ENCODE data around the gene PCID2. TPM values are rescaled to one million over a fixed set of nuclear protein-coding genes. Genes with fewer than 3 reads are reported as not detected.

The PCID2 gene
- total and polyA plus RNA-seq, 2 of the 13 experiments (the other 11 are each of a cell fraction or from before 2014, with no cell fraction given): 65.0 to 111 TPM

DNA sequence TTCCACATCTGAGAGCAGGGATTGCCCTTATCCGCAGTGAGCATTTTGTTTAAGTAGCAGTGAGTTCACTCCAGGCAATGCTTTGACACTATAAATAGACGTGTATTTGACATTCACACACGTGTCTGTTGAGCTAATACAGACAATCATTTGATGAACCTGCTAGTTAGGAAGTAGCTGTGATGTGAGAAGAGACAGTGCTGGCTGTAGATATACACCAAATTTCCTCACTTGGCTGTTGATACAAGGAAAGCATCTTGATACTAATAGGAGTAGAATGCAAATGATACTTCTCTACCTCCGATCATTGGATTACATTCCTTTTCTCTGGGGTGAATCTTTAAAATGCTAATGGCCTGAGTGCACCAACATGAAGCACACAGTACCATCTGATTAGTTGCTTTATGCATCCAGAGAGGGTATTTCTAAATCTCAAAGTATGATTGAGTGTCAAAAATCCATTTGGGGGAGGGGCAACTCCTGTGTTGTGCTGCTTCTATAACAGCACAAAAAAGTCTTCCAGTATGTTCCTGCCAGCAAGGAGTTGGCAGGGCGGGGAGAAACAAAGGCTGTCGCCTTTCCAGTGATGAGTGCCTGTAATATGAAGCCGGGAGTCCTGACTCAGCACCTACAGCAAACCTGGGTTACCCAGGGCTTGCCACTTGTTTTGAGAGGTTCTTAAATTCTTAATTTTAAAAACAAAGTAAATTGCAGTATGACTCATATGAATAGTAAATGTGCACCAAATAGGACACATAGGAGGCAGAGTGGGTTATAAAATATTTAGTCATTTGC, 8.0 kb upstream of the PCID2 start:
- FAIRE-seq: peak; percentile 61
- Histone ChIP-seq H3K9ac (ENCODE audit: insufficient read depth, low read depth, low read length) (no peak overlapping the region), H3K4me2 (ENCODE audit: low read depth, low read length) (peak overlapping the region; percentile 12; the same call in 1 of the 2 replicates), H3K4me3 (replicated peaks in 1 of 3; ENCODE audit: insufficient read depth in 1 of 3, low read depth in 2 of 3, low read length in 3 of 3) (no peak overlapping the region), H2AFZ (ENCODE audit: low read length) (no peak overlapping the region), H3K27ac (ENCODE audit: extremely low read length, insufficient read depth, low read length) (peak overlapping the region; percentile 41), H4K20me1 (ENCODE audit: insufficient read depth, low read length) (peaks cover 69% of the 10 kb centered on the region), H3K4me1 (ENCODE audit: insufficient read depth, low read length) (peaks cover 96% of the 10 kb centered on the region), H3K27me3 (ENCODE audit: control insufficient read depth in 1 of 2, insufficient read depth in 2 of 2, low read length in 2 of 2) (no peaks in the 10 kb centered on the region), H3K9me3 (ENCODE audit: low read length) (no peaks in the 10 kb centered on the region), H3K79me2 (ENCODE audit: insufficient read depth, low read length) (peaks cover 98% of the 10 kb centered on the region), H3K36me3 (replicated peaks in 1 of 2; ENCODE audit: control insufficient read depth in 1 of 2, insufficient read depth in 2 of 2, low read length in 2 of 2) (peaks cover 7 to 41% of the 10 kb centered on the region in 2 experiments)
- intact Hi-C loops (cut with micrococcal nuclease; ENCODE audit: unreplicated experiment): no loop called here
- WGBS (ENCODE audit: low lambda C conversion rate): 35% methylated on average over 7 of the region's 7 CpGs
- peak; percentile 45 for DNase-seq (ENCODE audit: low spot score)
- ChIA-PET POLR2A (no interaction called here), CTCF (ENCODE audit: low intra/inter-chr PET ratio, low total read pairs) (no interaction called here)
- no TSS peak for BruUV-seq (replicated peaks)
- peak; percentile 14; the same call in 2 of the 3 replicates for ATAC-seq
- in situ Hi-C loops (cut with HindIII; ENCODE audit: extremely low pct_ligation_motif_present, low pct_unique_long_range_greater_than_20kb): no loop called here
- TF ChIP-seq ZNF788 (CRISPR knock-in tag; IDR thresholded peaks at IDR 0.05; ENCODE audit: borderline replicate concordance): no peak
- TF ChIP-seq FOXC1 (CRISPR knock-in tag; IDR thresholded peaks at IDR 0.05; ENCODE audit: borderline replicate concordance): no peak
- TF ChIP-seq, protein P1, sequence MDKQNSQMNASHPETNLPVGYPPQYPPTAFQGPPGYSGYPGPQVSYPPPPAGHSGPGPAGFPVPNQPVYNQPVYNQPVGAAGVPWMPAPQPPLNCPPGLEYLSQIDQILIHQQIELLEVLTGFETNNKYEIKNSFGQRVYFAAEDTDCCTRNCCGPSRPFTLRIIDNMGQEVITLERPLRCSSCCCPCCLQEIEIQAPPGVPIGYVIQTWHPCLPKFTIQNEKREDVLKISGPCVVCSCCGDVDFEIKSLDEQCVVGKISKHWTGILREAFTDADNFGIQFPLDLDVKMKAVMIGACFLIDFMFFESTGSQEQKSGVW (CRISPR knock-in tag; IDR thresholded peaks at IDR 0.05; ENCODE audit: borderline replicate concordance): no peak
- TF ChIP-seq POLR2G (IDR thresholded peaks at IDR 0.05; ENCODE audit: low read depth, low read length): no peak
- TF ChIP-seq, protein P2, sequence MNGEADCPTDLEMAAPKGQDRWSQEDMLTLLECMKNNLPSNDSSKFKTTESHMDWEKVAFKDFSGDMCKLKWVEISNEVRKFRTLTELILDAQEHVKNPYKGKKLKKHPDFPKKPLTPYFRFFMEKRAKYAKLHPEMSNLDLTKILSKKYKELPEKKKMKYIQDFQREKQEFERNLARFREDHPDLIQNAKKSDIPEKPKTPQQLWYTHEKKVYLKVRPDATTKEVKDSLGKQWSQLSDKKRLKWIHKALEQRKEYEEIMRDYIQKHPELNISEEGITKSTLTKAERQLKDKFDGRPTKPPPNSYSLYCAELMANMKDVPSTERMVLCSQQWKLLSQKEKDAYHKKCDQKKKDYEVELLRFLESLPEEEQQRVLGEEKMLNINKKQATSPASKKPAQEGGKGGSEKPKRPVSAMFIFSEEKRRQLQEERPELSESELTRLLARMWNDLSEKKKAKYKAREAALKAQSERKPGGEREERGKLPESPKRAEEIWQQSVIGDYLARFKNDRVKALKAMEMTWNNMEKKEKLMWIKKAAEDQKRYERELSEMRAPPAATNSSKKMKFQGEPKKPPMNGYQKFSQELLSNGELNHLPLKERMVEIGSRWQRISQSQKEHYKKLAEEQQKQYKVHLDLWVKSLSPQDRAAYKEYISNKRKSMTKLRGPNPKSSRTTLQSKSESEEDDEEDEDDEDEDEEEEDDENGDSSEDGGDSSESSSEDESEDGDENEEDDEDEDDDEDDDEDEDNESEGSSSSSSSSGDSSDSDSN (CRISPR knock-in tag; IDR thresholded peaks at IDR 0.05): no peak
- no peak for TF ChIP-seq ZNF766 (CRISPR knock-in tag; IDR thresholded peaks at IDR 0.05; ENCODE audit: borderline replicate concordance)
- no peak for TF ChIP-seq RBFOX2 (IDR thresholded peaks at IDR 0.05; ENCODE audit: low read depth, low read length)
- no peak for TF ChIP-seq ZNF652 (CRISPR knock-in tag; IDR thresholded peaks at IDR 0.05; ENCODE audit: borderline replicate concordance, low read depth)
- no peak for TF ChIP-seq LCORL (IDR thresholded peaks at IDR 0.05)
- TF ChIP-seq LCORL (CRISPR knock-in tag; IDR thresholded peaks at IDR 0.05): no peak
- no peak for TF ChIP-seq ZMYM4 (CRISPR knock-in tag; IDR thresholded peaks at IDR 0.05)
- TF ChIP-seq, protein P3, sequence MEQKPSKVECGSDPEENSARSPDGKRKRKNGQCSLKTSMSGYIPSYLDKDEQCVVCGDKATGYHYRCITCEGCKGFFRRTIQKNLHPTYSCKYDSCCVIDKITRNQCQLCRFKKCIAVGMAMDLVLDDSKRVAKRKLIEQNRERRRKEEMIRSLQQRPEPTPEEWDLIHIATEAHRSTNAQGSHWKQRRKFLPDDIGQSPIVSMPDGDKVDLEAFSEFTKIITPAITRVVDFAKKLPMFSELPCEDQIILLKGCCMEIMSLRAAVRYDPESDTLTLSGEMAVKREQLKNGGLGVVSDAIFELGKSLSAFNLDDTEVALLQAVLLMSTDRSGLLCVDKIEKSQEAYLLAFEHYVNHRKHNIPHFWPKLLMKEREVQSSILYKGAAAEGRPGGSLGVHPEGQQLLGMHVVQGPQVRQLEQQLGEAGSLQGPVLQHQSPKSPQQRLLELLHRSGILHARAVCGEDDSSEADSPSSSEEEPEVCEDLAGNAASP (CRISPR knock-in tag; IDR thresholded peaks at IDR 0.05; ENCODE audit: borderline replicate concordance): 0 out of 2 replicates have a peak, but pooled peaks have one; percentile 36
- no peak for TF ChIP-seq ZNF496 (CRISPR knock-in tag; IDR thresholded peaks at IDR 0.05; ENCODE audit: insufficient replicate concordance)
- no peak for TF ChIP-seq ZNF672 (CRISPR knock-in tag; IDR thresholded peaks at IDR 0.05)
- TF ChIP-seq MXD4 (CRISPR knock-in tag; IDR thresholded peaks at IDR 0.05): peak; percentile 32; the same call in 1 of the 2 replicates

All from HepG2 (cell line).